ENCODE data around the gene SH3BP2. TPM values are rescaled to one million over a fixed set of nuclear protein-coding genes. Genes with fewer than 3 reads are reported as not detected.

The SH3BP2 gene
- total RNA-seq, 4 donors from 2014 or later = 29.6 to 43.5 (median 36.7) TPM

DNA sequence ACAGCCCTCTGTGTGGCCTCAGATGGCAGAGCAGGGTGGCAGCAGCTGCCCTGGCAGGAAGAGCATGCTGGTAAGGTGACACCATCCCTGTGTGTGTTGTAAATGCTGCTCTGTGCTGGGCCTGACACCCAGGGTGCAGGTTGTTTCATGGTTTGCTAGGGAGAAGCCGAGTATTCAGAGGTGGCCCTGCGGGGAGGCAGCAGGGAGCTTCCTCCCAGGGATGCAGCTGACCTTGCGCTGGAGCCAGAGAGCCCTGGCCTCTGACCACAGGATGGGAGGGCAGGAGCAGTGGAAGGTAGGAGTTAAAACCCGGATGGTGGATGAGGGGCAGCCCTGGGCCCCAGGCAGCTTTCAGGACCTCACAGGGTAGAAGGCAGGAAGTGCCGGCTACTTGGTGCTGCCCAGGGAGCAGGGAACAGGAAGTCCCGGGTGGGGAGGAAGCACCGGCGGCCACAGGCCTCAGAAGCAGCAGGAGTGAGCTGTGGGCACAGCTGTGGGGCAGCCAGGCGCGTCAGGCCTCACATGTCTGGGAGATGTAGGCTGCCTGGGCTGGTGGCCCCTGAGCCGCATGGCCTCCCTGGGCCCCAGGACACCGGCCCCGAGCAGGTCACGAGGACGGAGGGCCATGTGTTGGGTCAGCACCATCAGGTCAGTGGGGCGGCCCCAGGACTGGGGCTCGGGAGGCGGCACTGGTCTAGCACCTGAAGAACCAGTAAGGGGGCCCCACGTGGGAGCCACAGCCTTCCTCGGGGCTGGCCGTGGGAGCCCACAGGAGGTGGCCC lies 19.1 kb downstream of the SH3BP2 start:
- intact Hi-C loops (cut with DNase I) = no loop called here
- DNase-seq = peak; percentile 43
- H3K36me3 ChIP-seq = no peaks in the 10 kb centered on the region
- peak overlapping the region in 1 of 3 donors; percentile 26 for H3K4me3 ChIP-seq (replicated peaks in 1 of 3)
- no peaks in the 10 kb centered on the region for H3K9me3 ChIP-seq
- H3K27ac ChIP-seq = peak overlapping the region; percentile 65 to 73 (median 68)
- no peak for TF ChIP-seq POLR2A (IDR thresholded peaks at IDR 0.05)
- TF ChIP-seq, protein P1, sequence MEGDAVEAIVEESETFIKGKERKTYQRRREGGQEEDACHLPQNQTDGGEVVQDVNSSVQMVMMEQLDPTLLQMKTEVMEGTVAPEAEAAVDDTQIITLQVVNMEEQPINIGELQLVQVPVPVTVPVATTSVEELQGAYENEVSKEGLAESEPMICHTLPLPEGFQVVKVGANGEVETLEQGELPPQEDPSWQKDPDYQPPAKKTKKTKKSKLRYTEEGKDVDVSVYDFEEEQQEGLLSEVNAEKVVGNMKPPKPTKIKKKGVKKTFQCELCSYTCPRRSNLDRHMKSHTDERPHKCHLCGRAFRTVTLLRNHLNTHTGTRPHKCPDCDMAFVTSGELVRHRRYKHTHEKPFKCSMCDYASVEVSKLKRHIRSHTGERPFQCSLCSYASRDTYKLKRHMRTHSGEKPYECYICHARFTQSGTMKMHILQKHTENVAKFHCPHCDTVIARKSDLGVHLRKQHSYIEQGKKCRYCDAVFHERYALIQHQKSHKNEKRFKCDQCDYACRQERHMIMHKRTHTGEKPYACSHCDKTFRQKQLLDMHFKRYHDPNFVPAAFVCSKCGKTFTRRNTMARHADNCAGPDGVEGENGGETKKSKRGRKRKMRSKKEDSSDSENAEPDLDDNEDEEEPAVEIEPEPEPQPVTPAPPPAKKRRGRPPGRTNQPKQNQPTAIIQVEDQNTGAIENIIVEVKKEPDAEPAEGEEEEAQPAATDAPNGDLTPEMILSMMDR (IDR thresholded peaks at IDR 0.05) = no peak
- H3K27me3 ChIP-seq = no peaks in the 10 kb centered on the region
- H3K4me1 ChIP-seq = peaks cover 16 to 57% of the 10 kb centered on the region in 2 donors
- WGBS, 2 donors = 63 to 69% methylated on average over 9 to 21 of the region's 21 CpGs

DNA sequence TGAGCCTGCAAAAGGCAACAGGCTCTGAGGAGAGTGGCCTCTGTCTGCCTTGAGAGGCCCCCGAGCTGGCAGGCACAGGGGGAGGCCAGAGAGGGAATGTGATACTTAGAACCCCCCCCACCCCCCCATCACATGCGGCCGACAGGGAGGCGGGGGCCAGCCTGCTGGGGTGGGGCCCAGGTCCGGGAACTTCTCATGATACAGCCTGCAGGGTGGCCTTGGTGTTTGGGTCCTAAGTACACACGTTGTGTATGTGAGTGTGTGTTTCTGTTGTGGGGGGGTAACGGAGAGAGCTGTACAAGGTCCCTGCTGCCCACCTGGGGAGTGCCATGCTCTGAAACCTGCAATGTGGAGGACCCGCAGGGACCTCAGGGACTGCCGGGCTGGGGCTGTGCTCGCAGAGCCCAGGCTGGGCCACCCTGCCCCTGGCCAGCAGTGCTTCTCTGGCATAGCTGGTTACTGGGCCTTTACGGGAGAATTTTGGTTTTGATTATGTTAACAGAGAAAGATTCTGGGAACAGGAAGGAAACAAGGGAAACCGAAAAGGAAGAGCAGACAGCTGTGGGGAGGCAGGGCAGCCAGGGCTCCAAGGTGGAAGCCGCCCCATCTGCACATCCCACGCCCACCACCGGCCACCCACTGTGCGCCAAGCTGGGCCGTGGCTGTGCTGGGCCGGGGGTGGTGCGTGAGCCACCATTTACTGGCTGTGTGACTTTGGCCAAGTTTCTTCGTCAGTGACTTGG lies 19.9 kb downstream of the SH3BP2 start:
- intact Hi-C loops (cut with DNase I) = no loop called here
- 37 to 63% methylated on average over 16 to 19 of the region's 20 CpGs for WGBS, 2 donors
- TF ChIP-seq, protein P1 (IDR thresholded peaks at IDR 0.05) = no peak
- TF ChIP-seq POLR2A (IDR thresholded peaks at IDR 0.05) = no peak
- Histone ChIP-seq H3K4me3 (replicated peaks in 1 of 3) (peak overlapping the region in 1 of 3 donors; percentile 26), H3K36me3 (no peaks in the 10 kb centered on the region), H3K9me3 (no peaks in the 10 kb centered on the region), H3K27ac (peak overlapping the region; percentile 65 to 73 (median 68)), H3K4me1 (peaks cover 14 to 57% of the 10 kb centered on the region in 2 donors), H3K27me3 (no peaks in the 10 kb centered on the region)
- DNase-seq = no peak

DNA sequence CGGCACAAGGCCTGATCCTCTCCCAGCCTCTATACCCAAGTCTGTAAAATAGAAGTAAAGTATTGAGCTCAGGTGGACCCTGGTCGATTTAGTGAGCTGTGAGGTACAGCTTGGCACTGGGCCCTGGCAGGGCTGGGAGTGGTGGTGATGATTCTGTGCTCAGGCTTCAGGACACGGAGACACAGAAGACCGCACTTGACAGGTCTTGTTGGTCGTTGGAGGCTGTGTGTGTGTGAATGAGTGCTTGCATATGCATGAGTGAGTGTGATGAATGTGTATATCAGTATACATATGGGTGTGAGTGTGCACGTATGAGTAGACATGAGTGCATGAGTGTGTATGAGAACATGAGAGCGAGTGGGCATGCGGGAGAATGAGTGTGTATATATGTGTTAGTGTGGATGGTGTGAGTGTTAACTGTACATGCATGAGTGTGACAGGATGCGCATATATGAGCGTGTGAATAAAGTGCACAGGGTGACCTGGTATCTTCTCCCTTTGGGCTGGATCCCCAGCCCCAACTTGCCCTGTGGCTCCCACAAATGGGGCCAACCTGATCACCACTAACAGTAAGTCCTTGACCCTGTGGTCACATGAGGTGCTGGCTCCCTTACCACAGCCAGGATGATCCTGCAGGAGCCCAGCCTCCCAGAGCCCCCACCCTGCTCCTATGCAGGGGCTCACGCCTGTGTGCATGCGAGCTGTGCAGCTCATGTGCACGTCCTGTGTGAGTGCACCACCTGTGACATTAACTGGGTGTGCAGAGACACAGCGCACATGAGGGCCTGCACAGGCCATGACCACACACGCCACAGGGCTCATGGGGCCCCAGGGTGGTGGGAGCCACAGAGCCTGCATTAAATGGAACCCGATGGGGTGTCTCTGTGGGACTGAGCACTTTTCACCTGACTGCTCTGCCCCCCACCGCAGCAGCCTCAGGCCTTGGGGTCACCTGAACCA lies 20.8 kb downstream of the SH3BP2 start:
- H3K36me3 ChIP-seq = no peaks in the 10 kb centered on the region
- no peaks in the 10 kb centered on the region for H3K27me3 ChIP-seq
- no peak overlapping the region for H3K27ac ChIP-seq
- peaks cover 19 to 57% of the 10 kb centered on the region in 2 donors for H3K4me1 ChIP-seq
- WGBS, 2 donors = 76 to 78% methylated on average over 12 to 14 of the region's 17 CpGs
- peak overlapping the region in 1 of 3 donors; percentile 26 for H3K4me3 ChIP-seq (replicated peaks in 1 of 3)
- H3K9me3 ChIP-seq = no peaks in the 10 kb centered on the region
- TF ChIP-seq POLR2A (IDR thresholded peaks at IDR 0.05) = no peak
- TF ChIP-seq, protein P1 (IDR thresholded peaks at IDR 0.05) = no peak
- no peak for DNase-seq
- intact Hi-C loops (cut with DNase I) = no loop called here

DNA sequence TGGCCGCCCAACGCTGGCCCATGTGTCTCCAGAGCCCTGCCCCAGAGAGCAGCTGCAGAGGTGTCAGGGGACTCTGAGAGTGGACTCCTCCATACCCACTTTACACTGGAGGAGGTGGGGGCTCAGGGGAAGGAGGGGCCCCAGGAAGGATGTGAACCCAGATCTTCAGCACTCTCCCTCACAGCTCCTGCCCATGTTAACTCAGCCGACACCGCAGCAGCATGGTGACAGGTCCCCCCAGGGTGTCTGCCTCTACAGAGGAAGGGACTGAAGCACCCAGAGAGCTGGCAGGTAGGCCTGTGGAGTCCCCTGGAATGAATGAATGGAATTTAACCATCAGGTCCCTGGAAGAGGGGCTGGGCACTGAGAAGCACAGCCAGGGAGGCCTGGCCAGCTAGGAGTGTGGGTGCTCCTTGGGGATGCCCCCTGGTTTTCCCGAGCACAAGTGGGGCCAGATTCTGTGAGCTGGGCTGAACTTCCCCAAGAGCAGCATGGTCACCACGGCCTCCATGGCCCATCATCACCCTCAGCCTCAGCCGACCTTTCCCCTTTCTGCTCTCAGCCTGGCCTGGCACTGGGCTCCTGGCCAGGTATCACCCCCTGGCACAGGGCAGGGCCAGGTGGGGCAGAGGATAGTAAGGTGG lies 21.9 kb downstream of the SH3BP2 start:
- Histone ChIP-seq H3K27ac (no peak overlapping the region), H3K27me3 (no peaks in the 10 kb centered on the region), H3K4me3 (replicated peaks in 1 of 3) (no peak overlapping the region), H3K36me3 (no peaks in the 10 kb centered on the region), H3K9me3 (no peaks in the 10 kb centered on the region), H3K4me1 (peaks cover 16 to 54% of the 10 kb centered on the region in 2 donors)
- DNase-seq = no peak
- 71 to 88% methylated on average over 4 to 7 of the region's 7 CpGs for WGBS, 2 donors
- intact Hi-C loops (cut with DNase I) = no loop called here
- TF ChIP-seq, protein P1 (IDR thresholded peaks at IDR 0.05) = no peak
- TF ChIP-seq POLR2A (IDR thresholded peaks at IDR 0.05) = no peak
